NCI-H1417 (cell line): ENCODE results near the gene GSTA4.
"Not testable (repeated sequence)": the region's sequence is repeated elsewhere in the genome, so short reads cannot be mapped to it uniquely, and the experiment has no call there.

ENCODE experiments used
- DNase-seq, 3 experiments: peaks; one replicate each; lab custom pipeline; 2025; lab: John Stamatoyannopoulos, UW

Gene GSTA4

DNA sequence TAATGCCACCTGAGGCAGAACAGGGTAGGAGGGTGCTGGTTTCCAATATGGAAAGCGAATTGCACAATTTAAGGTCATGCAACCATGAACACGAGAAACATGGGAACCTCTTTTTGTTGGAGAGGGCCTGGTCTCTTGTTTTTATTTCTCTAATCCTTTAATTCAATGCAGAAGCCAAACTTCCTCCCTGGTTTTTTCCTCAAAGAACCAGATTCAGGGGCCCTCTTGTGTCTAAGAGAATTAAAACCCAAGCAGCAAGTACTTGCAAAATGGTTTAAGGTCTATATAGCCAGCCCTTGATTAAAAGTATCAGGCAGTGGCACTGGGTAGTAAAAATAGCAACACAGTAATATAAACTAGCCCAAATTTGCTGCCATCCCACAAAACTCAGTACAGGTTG is 19.5 kb downstream of the GSTA4 start:
- no peak for DNase-seq

GRCh38 chr6:52972989-52973388 is 22.1 kb downstream of the GSTA4 start:
- DNase-seq: no peak

DNA sequence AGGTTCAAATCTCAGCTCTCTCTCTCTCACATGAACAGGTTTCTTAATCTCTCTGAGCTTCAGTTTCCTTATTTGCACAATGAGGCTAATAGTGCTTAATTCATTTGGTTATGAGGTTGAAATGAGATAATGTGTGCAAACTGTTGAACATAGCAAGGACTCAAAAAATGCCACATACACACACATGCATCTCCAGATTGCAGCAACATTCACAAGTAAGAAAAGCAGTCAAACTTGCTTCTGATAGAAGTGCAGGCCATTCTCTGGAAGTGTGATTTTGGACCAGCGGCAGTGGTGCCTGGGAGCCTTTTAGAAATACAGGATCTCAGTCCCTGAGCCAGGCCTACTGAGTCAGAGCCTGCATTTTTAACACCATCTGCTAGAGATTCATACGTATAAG is 25.7 kb downstream of the GSTA4 start:
- no peak for DNase-seq

- DNase-seq: no peak
Observed at GRCh38 chr6:52966101-52966500, 29.0 kb downstream of the GSTA4 start.

DNA sequence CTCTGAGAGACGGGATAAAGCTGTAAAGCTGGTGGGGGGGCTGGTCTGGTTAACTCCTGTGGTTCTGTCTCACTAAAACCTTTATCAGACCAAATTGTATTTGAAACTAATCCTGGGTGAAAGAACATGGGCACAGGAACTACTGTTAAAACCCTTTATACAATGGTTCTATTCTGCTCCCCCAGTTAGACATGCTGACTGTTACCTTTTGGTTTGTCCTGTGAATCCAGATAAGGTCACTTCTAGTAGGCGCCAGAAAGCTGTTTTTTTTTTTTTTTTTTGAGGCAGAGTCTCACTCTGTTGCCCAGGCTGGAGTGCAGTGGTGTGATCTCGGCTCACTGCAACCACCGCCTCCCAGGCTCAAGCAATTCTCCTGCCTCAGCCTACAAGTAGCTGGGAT is 29.7 kb downstream of the GSTA4 start:
- no peak for DNase-seq

GRCh38 chr6:52964318-52964717 is 30.8 kb downstream of the GSTA4 start:
- DNase-seq: no peak

DNA sequence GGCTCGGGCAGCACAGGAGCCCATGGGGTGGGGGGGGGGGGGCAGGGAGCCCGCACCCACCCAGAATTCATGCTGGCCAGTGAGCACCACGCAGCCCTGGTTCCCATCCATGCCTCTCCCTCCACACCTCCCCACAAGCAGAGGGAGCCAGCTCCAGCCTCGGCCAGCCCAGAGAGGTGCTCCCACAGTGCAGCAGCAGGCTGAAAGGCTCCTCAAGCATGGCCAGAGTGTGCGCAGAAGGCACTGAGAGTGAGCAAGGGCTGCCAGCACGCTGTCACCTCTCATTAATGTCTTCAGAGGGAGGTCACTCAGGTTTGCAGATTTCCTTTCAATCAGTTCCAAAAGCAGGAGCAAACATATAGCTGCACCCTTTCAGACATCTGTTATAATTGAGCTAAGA is 32.4 kb downstream of the GSTA4 start:
- no peak for DNase-seq

DNA sequence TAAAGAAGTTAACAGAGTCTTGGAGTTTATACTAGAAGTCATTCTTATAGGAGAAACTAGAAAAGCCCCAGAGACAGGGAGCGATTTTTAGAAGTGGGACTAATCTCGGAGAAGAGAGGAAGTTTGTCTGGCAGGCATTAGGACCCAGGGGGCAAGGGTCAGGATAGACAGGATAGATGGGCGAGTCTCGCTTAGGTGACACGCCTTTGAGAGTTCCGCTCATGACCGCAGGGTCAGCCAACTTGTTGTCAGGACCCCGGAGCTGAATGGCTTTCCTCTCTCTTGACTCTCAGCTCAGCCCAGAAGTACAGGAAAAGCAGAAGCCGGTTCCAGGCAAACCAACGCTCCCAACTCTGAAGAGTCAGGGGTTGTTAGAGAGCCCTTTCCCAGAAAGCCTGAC is 34.1 kb downstream of the GSTA4 start:
- not testable (repeated sequence) for DNase-seq

GRCh38 chr6:52960211-52960610 is 34.9 kb downstream of the GSTA4 start:
- not testable (repeated sequence) for DNase-seq

GRCh38 chr6:52958546-52959255 is 36.4 kb downstream of the GSTA4 start:
- no peak for DNase-seq

DNA sequence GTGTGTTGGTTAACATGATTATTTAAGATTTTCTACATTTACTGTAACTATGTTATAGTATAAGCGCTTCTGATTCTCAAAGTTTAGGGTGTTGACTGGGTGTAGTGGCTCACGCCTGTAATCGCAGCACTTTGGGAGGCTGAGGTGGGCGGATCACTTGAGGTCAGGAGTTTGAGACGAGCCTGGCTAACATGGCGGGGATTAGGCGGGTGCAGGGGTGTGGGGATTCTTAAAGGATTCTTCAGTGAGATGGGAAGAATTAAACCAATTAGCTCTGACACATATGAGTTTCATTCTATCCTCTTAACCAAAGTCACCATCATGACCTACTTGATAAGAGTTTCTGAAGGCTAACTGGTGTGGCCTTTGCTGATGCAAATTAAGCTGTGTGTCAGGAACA is 39.2 kb downstream of the GSTA4 start:
- DNase-seq: no peak

- no peak for DNase-seq
Observed at GRCh38 chr6:52953911-52954839, 40.9 kb downstream of the GSTA4 start.

DNA sequence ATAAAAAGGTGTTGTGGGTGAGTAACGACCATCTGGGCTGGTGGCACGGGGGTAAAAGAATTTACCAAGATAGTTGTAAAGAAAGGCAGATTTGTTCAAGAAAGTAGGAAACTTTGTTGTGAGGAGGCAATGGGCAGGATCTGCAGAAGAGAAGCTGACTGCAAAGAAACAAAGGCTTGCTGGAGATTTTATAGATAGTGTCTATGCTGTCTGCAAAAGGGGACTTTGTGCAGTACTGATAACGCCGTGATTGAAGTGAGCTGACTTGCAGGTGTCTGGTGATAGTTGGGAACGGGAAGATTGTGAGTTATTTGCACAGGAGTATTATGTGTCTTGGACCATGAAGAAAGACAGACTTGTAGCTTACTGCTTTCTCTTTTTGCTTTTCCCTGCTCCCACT is 48.8 kb downstream of the GSTA4 start:
- DNase-seq: no peak

DNA sequence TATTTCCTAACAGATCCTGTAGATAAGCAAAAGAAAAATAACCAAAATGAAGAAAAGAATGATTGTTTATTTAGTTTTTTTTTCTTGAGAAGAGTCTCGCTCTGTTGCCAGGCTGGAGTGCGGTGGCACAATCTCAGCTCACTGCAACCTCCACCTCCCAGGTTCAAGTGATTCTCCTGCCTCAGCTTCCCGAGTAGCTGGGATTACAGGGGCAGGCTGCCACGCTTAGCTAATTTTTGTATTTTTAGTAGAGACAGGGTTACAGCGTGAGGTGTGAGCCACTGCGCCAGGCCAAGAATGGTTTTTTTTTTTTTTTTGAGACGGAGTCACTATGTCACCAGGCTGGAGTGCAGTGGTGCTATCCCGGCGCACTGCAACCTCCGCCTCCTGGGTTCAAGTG is 52.3 kb downstream of the GSTA4 start:
- DNase-seq: not testable (repeated sequence)

- no peak for DNase-seq
Observed at GRCh38 chr6:52942221-52942620, 52.9 kb downstream of the GSTA4 start.

DNA sequence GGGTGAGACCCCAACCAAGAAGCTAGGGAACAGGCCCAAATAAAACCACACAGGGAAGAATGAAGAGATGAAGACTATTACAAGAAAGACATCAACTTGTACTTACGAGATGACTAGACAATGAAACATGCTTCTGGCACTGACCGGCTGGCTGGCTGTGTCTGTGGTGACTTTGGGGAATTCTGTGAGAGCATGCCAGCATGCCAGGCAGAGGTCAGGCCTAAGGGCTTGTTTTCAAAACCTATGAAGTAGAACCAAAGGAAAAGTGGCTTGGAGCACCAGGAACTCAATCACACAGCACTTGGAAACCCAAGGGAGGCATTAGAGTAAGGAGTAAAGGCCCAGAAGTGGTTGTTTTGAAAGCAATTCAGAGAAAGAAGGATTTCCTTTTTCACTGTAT is 57.2 kb downstream of the GSTA4 start:
- DNase-seq: no peak

- DNase-seq: no peak
Observed at GRCh38 chr6:52933778-52934177, 61.3 kb downstream of the GSTA4 start.

DNA sequence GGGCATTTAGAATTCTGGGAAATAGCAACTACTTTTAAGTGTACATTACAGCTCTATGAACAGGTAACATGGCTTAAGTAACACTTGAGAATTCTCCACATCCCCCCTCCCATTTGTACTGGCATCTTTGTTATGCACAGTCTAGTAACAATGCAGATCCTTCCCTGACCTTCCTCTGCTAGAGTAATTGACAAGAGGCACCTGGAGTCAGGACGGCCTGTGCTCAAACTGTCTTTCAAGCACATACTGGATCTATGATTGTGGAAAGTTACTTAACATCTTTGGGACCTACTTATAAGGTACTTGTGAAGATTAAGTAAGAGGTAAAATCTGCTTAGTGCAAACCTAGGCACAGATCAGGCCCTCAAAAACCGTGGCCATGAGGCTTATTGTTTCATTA is 63.7 kb downstream of the GSTA4 start:
- no peak for DNase-seq

GRCh38 chr6:52929321-52930164 is 65.5 kb downstream of the GSTA4 start:
- peak in 1 of 3 experiments; percentile 10 for DNase-seq
